ENCODE results near the gene KCNH3. TPM values are rescaled to one million over a fixed set of nuclear protein-coding genes. Genes with fewer than 3 reads are reported as not detected.

The KCNH3 gene
- total and polyA plus RNA-seq, 2 of the 8 experiments (the other 6 are each of a cell fraction or from before 2014, with no cell fraction given), result 0.24 to 0.50 TPM

DNA sequence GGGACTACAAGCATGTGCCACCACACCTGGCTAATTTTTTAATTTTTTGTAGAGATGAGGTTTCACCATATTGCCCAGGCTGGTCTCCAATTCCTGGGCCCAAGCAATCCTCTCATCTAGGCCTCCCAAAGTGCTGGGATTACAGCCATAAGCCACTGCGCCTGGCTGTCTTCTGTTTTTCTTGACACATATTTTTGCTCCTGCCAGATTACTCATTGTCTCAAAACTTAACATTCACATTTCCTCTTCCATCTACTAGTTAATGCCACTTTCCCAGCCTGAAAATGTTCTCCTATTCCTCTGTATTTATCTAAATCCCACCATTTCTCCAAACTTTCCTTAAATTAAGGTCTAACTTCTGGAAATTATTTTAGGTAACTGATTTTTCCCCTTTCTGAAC lies 36.2 kb upstream of the KCNH3 start:
- Histone ChIP-seq H2BK20ac (ENCODE audit: low read length) (no peak overlapping the region), H2AK5ac (ENCODE audit: low read depth, low read length) (no peak overlapping the region), H3K9me3 (ENCODE audit: insufficient read depth in 2 of 2, low read depth in 1 of 2, low read length in 1 of 2) (no peaks in the 10 kb centered on the region), H3K18ac (ENCODE audit: extremely low read depth, low read length) (no peak overlapping the region), H4K20me1 (replicated peaks in 1 of 2; ENCODE audit: control insufficient read depth in 1 of 2, insufficient read depth in 2 of 2, low read length in 2 of 2) (no peaks in the 10 kb centered on the region), H2AFZ (ENCODE audit: low read length) (no peak overlapping the region), H2BK120ac (replicated peaks; ENCODE audit: low read depth, low read length) (no peak overlapping the region), H3K23me2 (ENCODE audit: low read depth, low read length) (no peaks in the 10 kb centered on the region), H4K5ac (ENCODE audit: insufficient read length, low read depth, low read length) (no peak overlapping the region), H3K9ac (replicated peaks in 1 of 4; ENCODE audit: extremely low read depth in 1 of 4, low read depth in 3 of 4, low read length in 3 of 4) (no peak overlapping the region), H3K79me2 (ENCODE audit: control insufficient read depth in 1 of 2, insufficient read depth in 2 of 2, low read length in 2 of 2) (no peaks in the 10 kb centered on the region), H2BK12ac (ENCODE audit: low read depth, low read length) (no peak overlapping the region), H4K91ac (replicated peaks; ENCODE audit: insufficient read length, low read length) (no peak overlapping the region), H3K23ac (ENCODE audit: insufficient read length) (no peak overlapping the region), H3K14ac (ENCODE audit: insufficient read length) (no peak overlapping the region), H2BK15ac (ENCODE audit: low read length) (no peak overlapping the region), H3K4me1 (replicated peaks in 1 of 4; ENCODE audit: control insufficient read depth in 3 of 4, insufficient read depth in 4 of 4, low read length in 3 of 4) (no peaks in the 10 kb centered on the region), H3K4me3 (ENCODE audit: extremely low read depth in 1 of 4, insufficient read depth in 2 of 4, low read depth in 3 of 4, low read length in 4 of 4) (no peak overlapping the region), H4K8ac (ENCODE audit: extremely low read depth, insufficient read depth, low read length) (no peak overlapping the region), H3K79me1 (ENCODE audit: low read depth, low read length) (no peaks in the 10 kb centered on the region), H3K4ac (replicated peaks; ENCODE audit: insufficient read length, low read depth, low read length) (no peak overlapping the region), H2BK5ac (ENCODE audit: low read depth, low read length) (no peak overlapping the region), H3K36me3 (ENCODE audit: control insufficient read depth in 2 of 4, insufficient read depth in 4 of 4, low read length in 3 of 4) (peaks cover 0 to 4% (median 3%) of the 10 kb centered on the region in 4 experiments; a peak in 3 of 8 replicates), H3K27me3 (replicated peaks in 1 of 4; ENCODE audit: control insufficient read depth in 3 of 4, extremely low read depth in 1 of 4, insufficient read depth in 3 of 4, low read length in 3 of 4) (no peaks in the 10 kb centered on the region), H3K27ac (ENCODE audit: low read depth, low read length) (no peak overlapping the region), H3K4me2 (ENCODE audit: insufficient read depth in 1 of 2, low read depth in 2 of 2, low read length in 2 of 2) (no peak overlapping the region), H3K56ac (replicated peaks; ENCODE audit: insufficient read length, low read depth, low read length) (no peak overlapping the region)
- 89% methylated on average over 1 of the region's 1 CpG; no CpG with 5 or more reads in 1 of the 2 experiments for WGBS, 2 experiments (ENCODE audit: extremely low coverage in 1 of 2, insufficient coverage in 1 of 2, insufficient read length in 1 of 2, insufficient replicate concordance in 2 of 2, low coverage in 1 of 2, low lambda C conversion rate in 2 of 2, missing lambda C conversion rate in 1 of 2)
- no peak for FAIRE-seq
- no peak for DNase-seq (ENCODE audit: low read depth in 1 of 2, low spot score in 2 of 2)
- POLR2A ChIA-PET (ENCODE audit: partially characterized antibody), result interaction anchor here (1.6 kb wide), 1 partner anchor 136 kb away, joined by 5 read pairs; the partner anchor contains the start of gene SPATS2
- CTCF ChIA-PET (ENCODE audit: partially characterized antibody), result interaction anchor here (0.6 to 18.6 kb wide), 5 partner anchors 12 to 171 kb away, joined by 3 to 538 read pairs (median 6); partner anchors contain the start of genes DNAJC22 and SPATS2
- no peak for TF ChIP-seq SP1 (IDR thresholded peaks at IDR 0.05; ENCODE audit: low read depth, low read length)
- TF ChIP-seq PHF8 (conservative IDR thresholded peaks at IDR 0.05; ENCODE audit: low read depth, low read length), result no peak
- no peak for TF ChIP-seq NANOG (IDR thresholded peaks at IDR 0.05; ENCODE audit: insufficient read depth, low read depth, low read length, poor library complexity, severe bottlenecking)
- no peak for TF ChIP-seq NRF1 (IDR thresholded peaks at IDR 0.05; ENCODE audit: low read depth, low read length)
- TF ChIP-seq ASH2L (IDR thresholded peaks at IDR 0.05; ENCODE audit: low read length), result no peak
- TF ChIP-seq KDM4A (IDR thresholded peaks at IDR 0.05; ENCODE audit: low read depth, low read length, severe bottlenecking), result no peak

Measured in H1 (cell line).